HG02970 (cell line): ENCODE measurements around the gene RRM2.

ENCODE experiments used
- ATAC-seq: cut with Tn5 transposase; IDR thresholded peaks from one replicate; pipeline ENCODE4 v1.9.1; 2021; ENCODE audit warnings: mild to moderate bottlenecking, moderate library complexity, moderate number of reproducible peaks; ENCODE audit not compliant: unreplicated experiment, low FRiP score

The RRM2 gene

DNA sequence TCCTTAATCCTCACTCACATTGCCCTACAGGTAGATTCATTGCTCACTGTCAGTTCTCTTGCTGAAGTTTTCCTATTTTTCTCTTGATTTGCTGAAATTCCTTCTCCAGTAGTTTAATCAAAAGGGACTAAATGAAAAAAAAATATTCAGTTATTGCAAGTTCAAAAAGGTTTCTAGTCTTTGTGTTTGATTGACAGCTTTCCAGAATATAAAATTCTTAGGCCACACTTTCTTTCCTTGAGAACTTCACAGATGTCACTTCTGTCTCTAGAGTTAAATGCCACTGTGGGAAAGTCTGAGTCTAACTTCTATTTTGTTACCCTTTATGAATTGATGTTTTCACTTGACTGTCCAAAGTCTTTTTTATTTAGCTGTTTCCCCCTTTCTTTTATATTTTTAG lies 25.7 kb downstream of the RRM2 start:
- ATAC-seq: no peak

DNA sequence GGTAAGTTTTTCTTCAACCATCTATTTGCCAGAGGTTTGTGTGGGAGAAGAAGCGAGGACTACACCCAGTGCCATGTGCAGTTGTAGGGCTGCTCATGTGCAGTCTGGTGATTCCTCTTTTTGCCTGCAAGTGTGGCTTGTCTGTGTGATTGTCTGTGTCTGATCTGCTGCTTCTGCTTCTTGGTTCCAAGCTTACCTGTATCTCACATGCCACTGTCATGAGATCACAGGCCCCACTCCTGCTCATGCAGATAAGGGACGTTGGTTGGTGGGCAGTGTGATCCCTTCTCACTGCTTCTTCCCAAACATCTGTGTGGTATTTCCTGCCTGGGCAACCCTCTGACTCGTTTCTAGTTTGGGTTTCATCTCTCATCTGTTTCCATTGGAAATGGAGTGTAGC lies 27.1 kb downstream of the RRM2 start:
- ATAC-seq: no peak

DNA sequence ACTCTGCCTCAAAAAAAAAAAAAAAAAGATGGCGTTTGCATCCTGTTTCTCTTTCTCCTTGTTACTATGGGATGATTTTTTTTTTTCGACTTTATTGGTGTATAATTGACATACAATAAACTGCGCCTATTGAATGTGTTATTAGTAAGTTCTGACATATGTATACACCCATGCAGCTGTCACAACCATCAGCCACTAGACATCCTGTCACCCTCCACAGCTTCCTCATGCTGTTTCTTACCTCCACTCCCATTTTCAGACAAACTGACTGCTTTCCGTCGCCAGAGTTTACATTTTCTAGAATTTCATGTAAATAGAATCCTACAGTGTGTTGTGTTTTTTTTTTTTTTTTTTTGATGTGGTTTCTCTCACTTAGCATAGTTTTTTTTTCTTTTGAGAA lies 27.9 kb downstream of the RRM2 start:
- ATAC-seq: no peak

DNA sequence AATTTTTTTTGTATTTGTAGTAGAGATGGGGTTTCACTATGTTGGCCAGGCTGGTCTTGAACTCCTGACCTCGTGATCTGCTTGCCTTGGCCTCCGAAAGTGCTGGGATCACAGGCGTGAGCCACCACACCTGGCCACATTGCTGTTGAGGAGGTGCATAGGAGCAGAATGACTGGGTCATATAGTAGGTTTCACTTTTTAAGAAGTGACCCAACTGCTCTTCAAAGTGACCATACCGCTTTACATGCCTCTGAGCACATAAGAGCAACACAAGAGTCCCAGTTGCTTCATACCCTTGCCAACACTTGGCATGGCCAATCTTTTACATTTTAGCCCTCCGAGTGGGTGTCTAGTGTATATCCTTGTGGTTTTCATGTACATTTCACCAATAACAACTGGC lies 28.9 kb downstream of the RRM2 start:
- no peak for ATAC-seq

DNA sequence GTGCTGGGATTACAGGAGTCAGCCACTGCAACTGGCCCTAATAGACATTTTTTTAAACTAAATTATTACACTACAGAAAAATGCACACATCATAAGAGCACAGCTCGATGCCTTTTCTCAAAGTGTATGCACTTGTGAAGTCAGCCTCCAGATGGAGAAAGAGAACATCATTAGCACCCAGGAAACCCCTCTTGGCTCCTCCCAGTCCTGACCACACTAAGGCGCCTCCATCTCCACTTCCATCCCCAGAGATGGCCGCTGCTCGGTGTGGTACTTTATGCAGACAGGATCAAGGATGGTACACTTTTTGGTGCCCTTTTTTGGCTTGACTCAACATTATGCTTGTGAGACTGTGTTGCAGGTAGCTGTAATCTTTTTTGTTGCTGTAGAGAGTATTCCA lies 34.8 kb downstream of the RRM2 start:
- no peak for ATAC-seq

DNA sequence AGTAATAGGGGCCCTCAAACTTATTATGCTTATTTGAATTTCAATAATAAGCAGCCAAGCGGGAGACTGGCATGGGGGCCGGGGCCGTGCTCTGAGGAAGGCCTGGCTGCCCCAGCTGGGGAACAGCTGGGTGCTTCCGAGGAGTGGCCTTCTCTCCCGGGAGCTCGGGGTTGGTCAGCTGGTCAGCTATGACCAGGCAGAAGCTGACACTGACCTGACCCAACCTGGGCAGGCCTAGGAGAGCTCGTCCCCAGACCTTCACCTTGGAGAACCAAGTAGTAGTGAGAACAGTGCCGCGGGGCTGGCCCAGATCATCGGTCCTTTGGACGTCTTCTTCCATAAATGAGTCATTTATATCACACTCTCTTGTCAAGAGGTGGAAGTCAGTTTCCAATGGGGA lies 36.1 kb downstream of the RRM2 start:
- no peak for ATAC-seq

DNA sequence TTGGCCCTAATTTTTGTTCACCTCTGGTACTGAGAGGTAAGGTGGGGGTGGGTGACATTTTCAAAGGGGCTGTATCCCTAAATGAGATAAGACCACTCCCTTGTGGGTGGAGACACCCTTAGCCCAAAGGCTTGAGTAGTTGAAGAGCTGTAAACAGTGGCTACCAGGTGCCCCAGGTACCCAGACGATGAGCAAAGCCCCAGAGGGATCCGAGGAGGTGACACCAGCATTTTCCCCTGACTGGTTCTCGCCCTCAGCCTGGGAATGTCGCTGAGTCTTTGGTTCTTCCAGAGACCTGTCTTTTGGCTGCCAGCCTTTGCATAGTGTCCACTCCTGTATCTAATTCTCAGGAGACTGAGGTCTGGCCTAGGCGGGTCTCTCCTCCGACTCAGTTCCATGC lies 36.5 kb downstream of the RRM2 start:
- no peak for ATAC-seq

DNA sequence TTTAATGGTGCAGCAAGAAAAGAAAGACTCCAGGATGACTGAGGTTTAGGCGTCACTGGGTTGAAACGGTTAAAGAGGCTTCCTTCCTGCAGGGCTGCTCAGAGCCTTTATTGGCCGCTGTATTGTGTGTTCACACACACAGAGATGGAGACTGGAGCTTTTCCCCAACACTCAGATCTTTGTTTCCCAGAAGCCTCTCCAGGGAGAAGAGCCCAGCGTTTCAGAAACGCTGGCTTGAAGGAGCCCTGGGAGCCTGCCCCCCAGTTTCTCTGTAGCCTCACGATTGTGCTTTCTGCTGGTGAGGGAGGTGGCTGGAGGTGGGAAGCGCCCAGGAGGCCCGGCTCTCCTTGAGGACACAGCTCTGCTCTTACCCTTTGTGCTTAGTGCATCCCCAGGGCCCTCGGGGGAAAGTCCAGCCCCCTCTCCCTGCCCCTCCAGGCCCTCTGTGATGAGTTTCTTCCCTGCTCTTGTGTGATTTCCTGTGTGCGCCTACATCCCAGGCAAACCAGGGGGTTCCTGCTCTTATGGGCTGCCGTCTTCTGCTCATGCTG lies 37.1 kb downstream of the RRM2 start:
- ATAC-seq: no peak

DNA sequence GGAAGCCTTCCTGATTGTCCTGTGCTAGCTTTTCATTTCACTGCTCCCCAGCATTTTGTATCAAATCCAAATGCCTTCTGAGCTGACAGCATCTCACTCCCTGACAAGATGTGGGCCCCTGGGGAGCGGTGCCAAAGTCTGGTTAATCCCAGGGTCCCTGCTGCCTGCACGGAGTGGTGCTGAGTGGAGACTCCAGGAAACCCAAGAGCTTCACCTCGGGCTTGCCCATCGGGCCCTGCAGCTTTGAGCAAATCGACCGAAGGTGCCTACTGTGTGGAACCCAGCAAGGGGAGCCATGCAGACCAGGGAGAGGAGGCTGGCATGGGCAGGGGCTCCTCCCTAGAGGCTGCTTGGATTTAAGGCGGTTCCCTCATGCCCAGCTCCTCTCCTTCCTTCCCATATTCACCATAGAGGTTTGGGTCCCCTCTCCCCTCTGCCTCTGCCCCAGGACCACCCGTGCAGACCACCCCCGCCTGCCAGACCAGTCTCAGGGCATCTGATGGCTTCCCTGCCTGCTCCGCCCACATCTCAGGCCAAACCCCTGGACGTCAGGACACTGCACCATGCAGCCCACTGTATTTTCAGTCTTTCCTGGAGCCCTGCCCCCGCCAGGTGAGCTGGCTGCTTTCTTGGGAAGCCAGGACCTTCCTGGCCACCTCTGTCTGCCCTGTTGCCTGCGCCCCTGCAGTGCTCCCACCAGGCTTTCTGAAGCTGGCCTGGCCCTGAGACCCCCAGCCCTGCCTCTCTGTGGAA lies 37.8 kb downstream of the RRM2 start:
- ATAC-seq: no peak

DNA sequence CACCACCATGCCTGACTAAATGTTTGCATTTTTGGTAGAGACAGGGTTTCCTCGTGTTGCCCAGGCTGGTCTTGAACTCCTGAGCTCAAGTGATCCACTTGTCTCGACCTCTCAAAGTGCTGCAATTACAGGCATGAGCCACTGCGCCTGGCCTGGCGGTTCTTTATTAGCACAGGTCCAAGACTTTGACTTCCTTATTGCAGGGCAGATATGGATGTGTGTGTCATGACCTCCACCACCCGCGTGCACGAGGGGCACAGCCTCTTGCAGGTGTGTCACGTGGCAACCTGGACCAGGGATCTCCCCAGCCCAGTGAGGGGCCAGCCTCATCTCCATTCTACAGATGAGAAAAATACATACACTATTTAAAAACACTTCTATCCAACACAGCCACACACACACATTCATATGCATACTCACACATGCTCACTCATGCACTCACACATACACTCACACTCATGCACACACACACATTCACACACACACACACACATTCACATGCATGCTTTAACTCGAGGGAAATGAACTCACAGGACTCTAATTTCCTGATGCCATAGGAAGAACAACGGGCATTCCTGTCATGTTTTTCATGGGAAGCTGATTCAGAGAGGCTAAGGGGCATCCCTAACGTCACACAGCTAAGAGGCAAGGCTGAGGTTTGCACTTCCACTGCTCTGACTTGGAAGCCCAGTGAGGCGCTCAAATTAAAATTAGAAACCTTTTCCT lies 38.8 kb downstream of the RRM2 start:
- no peak for ATAC-seq

DNA sequence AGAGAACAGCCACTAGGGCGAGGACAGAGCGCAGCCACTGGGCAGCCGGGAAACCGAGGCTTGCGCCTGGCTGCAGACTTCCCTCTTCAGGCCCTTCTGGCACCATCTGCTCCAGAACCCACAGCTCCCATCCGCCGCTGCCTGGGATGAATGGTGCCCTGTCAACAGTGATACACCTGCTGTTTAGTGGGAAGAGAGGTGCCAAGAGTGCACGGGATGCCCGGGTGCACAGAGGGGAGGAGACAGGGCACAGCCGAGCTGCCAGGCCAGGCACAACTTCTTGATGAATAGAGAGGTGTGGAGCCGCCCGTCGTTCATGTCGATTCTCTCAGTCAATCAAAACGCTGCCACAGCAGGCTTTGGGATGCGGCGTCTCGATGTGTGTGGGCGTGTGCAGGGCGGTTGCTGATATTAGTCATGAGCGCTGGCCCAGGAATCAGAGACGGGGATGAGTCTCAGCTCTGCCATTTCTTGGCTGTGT lies 39.5 kb downstream of the RRM2 start:
- no peak for ATAC-seq

DNA sequence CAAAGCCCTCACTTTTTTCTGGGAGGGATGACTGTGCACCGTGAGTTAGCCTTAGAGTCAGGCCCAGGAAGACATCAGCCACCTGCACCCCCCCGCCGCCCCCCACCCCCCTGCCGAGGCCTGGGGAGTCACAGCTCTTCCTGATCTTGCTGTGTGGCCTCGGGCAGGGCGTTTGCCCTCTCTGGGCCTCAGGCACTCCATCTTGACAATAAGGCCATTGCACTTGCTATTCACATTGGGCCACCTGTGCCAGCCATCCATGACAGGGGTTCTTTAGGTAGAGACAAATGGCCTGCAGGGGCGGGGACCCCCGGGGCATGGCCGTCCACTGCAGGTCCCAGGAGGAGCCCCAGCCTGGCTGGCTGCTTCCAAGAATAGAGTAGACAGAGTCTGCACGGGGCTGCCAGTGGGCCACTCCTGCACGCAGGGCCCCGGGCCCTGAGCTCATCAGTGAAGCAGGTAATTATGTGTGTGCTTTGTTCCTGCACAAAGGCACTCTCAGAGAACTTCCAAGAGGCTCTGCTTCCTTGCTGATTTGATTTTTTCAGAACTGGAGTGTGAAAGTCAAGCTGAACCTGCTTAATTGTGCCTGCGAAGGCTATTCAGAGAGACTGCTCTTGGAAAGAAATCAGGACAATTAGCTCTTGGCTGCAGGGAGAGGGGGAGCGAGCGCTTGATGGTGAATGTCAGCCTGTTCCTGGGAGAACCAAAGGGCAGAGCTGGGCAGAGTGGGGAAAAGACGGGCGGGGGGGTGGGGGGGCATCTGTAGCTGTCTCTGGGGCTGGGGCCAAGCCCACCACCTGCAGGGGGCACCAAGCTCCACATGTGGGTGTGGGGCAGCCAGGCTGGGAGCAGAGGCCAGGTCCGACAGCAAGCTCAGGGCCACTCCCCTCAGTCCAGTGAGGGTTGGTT lies 40.3 kb downstream of the RRM2 start:
- no peak for ATAC-seq

DNA sequence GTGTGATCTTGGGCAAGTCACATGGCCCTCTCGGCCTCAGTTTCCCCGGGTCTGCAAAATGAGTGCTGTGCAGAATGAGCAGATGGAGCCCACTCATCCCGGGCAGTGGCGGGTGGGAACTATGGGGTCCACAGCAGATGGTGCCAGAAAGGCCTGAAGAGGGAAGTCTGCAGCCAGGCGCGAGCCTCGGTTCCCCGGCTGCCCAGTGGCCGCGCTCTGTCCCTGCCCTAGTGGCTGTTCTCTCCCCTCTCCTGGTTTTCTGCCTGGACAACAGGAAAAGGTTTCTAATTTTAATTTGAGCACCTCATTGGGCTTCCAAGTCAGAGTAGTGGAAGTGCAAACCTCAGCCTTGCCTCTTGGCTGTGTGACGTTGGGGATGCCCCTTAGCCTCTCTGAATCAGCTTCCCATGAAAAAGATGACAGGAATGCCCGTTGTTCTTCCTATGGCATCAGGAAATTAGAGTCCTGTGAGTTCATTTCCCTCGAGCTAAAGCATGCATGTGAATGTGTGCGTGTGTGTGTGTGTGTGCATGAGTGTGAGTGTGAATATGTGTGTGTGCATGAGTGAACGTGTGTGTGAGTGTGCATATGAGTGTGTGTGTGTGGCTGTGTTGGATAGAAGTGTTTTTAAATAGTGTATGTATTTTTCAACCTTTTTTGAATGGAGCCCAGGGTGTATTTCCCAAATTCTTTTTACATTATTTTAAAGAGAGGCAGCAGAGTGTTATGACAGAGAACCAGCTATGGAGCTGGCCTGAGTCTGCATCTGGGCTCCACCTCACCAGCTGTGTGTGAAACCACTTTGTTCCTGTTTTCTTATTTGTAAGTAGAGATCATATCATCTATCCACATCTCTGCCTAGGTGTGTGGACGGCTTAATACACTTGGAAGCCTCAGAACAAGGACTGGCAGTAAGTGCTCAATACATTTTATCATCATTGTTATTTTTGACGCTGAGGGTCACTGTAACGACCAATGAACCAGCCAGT lies 41.3 kb downstream of the RRM2 start:
- ATAC-seq: no peak

DNA sequence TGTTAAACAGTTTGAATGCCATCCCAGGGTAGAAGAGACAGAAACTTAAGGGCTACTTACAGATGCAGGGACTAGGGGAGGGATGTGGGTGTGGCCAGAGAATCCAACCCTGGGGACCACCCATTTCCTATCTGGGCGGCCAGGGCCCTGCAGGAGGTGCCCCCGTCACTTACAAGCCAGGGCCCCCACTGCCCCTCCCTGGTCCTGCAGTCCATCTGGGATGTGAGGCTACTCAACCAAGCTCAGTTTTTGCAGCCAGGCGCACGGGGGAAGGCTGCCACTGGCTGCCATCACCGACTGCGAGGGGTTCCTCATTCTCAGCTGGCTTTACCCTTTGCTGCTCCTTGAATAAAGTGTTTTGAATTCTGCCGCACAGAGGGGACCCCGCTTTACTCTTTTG lies 42.1 kb downstream of the RRM2 start:
- no peak for ATAC-seq

DNA sequence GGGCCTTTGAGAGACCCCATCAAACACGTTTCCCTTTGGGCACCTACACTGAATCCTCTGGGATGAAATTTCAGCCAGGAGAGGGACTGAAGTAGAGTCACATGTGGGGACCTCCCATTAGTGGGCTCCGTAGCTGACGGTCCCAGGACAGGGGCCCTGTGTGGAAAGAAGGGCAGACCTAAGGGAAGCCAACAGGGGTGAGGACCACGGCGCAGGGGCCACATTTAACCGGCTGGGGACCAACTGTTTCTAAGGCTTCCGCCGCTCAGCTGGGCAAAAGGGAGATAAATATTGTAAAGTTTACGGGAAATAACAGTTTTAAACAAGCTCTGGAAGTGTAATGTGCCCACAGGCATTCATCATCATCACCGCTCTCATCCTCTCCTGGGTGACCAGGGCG lies 42.7 kb downstream of the RRM2 start:
- no peak for ATAC-seq

DNA sequence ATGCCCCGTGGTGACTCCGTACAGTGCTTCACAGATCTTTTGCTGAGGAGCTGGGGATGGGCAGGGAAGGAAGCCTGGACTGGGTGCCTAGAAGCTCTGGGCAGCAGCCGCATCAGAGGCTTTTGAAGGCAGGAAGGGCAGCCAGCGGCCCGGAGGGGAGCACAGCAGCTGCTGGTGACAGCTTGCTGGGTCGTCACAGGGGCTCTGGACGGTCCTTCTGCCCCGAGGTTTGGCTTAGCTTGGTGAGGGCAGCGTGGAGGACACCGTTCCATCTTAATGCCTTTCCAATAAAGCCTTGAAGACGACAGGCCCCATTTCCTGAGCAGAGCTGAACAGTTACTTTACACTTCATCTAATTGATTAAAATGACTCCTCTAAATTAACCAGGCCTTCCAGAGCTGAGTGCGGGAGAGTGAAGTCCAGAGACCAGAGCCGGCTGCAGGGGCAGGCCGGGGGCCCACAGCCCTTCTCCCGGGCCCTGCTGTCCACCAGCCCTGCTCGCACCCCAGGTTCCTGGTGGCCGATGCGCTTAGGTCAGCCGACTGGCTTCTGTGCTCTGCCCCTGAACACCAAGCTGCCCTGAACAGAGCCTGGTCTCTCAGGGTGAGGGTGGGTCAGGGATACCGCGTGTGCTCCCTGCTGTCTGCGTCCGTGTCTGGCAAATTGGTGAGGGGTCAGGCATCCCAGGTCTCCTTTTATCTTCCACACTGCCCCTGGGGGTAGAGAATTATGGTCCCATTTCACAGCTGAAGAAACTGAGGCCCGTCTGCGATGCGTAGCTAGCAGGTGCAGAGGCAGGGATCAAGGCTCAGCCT lies 43.5 kb downstream of the RRM2 start:
- no peak for ATAC-seq

DNA sequence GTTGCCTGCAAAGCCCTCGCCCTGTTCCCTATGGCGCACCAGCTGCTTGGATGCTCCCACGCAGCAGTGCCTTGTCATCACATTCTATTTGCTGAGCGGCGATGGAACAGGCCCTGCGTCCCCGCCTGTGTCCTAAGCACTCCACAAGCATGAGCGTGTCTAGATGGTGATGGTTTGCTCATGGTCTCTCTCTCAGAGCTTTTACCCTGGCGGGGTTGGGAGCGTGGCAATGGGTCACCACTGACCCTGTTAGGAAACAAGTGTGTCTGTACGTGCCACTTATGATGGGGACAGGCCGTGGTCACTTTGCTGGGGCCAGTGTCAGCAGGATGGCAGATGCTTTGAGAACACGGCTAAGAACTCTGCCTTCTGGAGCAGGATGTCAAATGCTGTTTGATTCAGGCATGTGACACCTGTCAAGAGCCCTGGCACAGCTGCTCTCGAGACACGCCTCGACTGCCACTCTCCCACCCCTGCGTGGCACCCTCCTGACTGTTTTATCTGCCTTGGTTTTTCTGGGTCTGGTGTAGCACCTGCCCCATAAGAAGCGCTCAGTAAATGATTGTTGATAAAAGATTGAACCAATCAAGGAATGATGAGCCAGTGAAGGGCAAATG lies 44.2 kb downstream of the RRM2 start:
- ATAC-seq: no peak

DNA sequence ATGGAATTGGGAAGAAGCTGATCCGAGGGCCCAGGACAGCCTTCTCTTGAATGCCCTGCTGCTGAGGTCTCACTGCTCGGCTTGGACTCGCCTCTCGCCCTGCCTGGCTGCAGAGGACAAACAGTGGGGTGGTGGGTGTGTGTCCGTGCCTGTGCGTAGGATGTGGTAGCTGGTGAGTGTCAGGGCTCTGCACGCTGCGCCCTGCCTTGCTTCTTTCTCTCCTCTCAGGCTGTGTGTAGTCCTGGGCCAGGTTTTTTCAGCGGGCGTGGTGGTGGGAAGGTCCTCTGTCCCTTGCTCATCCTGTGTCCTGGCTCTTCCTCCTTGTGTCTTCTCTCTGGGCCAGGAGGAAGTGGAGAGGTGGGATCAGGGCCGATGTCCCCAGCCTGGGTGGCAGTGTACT lies 44.8 kb downstream of the RRM2 start:
- no peak for ATAC-seq
